GM18861 (cell line): ENCODE measurements around the gene ZNF804B.

Experiments used
- ATAC-seq: cut with Tn5 transposase; IDR thresholded peaks from one replicate; pipeline ENCODE4 v1.9.1; 2021; ENCODE audit not compliant: unreplicated experiment

Gene ZNF804B

DNA sequence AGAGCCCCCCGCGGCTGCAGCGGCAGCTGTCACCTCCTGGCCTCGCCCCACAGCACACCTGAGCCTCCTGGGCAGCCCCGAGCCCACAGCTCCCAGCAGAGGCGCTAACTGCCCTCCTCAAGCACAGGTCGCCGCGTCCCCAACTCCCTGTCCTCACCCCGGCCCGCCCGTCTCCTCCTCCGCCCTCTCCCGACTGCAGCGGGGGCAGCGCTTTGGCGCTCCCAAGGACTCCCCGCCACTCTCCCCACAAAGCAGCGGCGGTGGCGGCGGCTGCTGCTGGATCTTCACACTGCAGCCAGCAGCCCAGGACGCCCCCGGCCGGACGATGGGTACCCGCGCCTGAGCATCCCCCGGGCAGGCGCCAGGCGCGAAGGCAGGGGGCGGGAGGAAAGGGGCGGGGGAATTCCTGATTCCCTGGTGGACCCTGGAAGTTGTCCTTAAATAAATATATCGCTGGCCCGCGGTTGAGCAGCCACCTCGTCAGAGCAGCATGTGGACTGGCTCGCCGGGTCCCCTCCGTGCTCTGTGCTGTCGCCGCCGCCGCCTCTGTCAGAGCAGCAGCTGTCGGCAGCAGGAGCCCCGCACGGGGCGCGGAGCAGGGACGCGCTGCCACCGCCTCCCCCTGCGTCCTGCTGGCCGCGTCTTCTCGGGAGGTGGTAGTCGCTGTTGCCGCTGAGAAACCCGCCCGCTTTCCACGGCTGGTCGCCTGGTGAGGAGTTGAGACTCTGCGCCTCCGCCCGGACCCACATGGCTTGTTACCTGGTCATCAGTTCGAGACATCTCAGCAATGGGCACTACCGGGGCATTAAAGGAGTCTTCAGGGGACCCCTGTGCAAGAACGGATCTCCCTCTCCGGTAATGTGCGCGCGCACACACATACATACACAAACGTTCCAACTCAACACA, at the start of gene ZNF804B:
ZNF804B (plus strand) TSS at position 471 of the 906 bp plus-strand sequence; CDS start at position 748, 277 bp downstream.
- no peak for ATAC-seq

DNA sequence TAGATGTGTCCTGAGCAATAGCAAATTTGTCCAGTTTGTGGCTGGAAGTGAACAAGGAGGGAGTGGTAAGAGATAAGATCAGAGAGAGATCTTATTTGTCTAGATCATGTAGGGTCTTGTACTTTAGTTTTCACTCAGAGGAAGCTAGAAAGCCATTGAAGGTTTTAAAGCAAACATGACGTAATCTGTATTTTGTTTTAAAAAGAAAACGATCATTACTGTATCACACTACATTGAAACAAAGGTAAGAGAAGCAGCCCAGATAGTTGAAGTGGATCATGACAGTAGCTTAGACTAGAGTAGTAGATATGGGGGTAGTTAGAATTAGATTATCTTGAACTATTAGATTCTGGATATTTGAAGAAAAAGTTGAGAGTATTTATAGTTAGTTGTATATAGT, 23.6 kb upstream of the ZNF804B start:
- no peak for ATAC-seq

DNA sequence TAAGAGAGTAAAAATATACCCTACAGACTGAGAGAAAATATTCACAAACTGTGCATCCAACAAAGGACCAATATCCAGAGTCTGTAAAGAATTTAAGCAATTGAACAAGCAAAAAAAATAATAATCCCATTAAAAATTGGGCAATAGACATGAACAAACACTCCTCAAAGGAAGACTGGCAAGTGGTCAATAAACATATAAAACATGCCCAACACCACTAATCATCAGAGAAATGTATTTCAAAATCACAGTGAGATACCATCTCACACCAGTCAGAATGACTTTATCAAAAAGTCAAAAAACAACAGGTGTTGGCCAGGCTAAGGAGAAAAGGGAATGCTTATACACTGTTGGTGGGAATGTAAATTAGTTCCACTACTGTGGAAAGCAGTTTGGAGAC, 21.9 kb upstream of the ZNF804B start:
- ATAC-seq = no peak

DNA sequence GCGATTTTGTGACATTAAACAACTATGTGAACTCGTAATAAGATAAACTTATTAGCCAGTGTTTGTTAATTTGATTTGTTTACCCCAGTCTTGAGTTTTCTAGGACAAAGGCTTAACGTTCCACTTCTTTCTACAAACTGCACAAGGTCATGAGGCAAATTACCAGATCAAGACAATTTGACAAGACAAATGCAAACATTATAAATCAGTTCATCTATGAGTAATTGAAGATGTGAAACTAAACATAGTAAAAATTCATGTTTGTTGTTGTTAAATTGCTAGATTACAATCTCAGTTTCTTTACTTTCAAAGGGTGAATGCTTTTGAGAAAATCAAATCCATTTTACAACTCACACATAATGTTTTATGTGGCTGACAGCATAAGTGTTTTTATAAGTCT, 13.4 kb upstream of the ZNF804B start:
- no peak for ATAC-seq

DNA sequence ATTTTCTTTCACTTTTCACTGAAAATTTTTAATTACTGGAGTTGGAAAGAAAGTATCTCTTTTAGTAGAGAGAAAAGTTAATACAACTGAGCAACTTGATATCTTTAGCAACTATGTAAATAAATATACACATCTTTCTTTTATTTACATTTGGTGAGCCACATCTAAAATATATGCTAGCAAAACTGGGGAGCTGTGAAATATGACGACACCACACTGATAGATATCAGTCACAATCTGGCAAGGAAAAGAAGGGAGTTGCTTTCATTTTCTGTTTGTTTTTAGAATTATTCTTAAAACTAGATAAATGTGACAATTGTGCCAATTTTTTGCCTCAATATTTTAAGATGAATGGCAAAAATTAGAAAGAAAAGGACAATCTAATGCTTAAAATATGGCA, 2.7 kb upstream of the ZNF804B start:
- no peak for ATAC-seq

DNA sequence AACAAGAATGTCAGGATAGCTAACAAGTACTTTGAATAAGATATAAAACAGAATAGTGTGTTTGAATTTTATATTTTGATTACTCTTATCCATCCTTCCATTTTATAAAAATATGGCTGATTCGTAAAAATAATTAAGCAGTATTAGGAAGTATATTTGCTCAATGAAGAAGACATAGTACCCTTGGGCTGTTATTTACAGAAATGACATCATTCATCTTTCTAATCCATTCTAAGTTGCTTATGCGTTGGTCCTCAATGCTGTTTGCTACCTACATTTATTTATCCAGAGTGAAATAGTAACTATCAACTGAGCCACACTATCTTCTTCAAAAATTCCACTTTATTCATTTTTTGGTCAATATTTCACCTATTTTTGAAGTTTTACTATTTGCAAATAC, 2.1 kb upstream of the ZNF804B start:
- no peak for ATAC-seq

DNA sequence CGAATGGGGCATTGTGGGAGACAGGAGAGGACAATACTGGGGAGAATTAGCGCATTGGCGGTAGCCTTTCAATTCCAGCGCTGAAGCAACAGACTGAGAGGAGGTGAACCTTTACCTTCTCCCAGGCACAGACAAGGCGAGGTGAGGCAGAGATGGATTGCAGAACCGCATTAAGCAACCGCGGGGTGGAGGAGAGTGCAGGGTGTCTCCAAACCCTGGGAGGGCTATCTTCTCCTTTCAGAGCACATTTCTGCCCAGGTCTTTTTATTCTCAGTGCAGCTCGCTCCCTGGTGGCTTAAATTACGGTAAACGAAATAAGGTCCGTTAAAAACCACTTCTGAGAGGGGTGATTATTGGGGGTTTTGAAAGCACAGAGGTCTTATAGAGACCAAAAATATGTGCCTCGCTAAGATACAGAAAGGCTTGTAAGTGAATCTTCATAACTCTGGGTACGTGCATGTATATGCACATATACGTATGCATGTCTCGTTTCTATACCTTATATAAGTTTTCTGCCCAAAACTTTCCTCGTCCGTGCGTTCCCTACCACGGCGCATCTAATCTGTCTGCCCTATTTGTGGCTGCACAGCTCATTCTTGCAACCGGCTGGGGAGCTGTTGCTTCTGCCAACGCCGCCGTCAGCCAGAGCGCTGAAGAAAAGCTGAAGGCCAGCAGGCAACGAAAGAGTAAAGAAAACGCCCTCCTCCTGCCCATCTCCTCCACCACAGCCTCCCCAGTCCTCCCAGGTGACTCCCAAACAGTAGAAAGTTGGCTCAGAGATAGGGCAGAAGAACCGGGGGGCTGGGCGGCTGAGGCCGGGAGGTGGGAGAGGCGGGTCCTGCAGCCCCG, 895 bp upstream of the ZNF804B start:
- ATAC-seq = no peak

DNA sequence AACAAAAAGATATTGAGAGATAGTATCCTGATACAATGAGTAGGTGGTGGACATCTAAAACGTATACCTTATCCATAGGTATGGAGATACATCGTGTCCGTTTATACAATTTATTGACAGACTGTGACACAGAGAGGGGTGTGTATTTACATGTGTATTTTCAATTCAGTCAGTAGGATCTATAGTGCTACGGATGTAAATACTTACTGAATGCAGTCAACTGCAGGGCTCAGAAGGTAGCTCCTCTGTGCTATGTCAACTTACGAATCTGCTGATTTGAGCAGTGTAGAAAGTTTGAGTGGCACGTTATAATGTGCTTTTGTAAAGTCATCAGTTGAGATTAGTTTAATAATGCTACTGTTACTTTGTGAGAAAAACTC, 626 bp downstream of the ZNF804B start:
- no peak for ATAC-seq

DNA sequence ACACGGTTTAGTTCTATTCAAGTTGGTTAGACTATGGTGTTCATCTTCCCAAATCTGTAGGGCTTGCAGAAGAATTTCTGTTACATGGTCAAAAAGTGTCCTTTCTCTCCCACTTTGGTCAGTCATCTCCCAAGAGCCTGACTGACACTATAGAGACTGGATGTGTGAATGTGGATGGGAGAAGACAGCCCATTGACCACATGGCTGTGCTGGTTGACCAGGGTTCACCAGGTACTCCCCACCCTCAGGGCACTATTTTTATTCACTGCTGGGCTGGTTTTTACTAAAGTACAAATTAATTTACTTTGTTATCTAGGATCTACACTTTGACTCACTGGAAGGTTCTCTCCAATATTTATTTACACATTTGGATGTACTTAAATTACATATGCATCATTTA, 2.3 kb downstream of the ZNF804B start:
- ATAC-seq = no peak

DNA sequence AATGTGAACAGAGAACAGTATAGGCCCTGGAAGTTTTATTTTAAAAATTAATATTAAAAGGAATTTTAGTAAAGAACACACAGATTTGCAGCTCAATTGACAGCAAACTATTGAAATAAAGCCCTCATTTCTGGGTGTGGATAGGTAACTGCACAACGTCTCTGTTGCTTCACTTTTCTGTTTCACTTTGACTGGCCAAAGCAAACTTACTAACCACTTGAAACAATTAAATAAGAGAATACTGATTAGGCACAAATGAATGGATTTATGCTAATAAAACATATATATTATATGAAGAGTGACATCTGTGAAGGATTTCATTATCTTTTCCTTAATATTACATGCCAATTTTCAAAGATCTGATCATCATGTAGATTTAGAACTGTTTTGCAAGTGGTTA, 11.9 kb downstream of the ZNF804B start:
- peak; percentile 73 for ATAC-seq

DNA sequence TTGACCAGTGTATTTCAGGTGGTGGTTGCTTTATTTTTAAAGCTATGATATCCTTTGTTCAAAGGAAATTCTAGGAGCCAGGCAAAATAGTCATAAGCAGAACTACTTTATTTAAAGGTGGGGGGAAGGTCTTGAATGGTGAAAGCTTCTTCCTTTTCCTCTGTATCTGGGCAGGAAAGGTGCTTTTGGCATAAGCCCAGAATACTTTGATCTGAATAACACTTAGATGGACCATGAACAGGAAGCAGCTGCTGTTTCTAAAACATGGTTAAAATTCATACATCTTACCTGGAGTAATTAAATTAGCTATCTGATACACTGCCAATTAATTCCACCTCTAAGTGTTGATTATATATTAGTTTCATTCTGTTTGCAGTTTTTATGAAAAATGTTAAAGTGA, 13.3 kb downstream of the ZNF804B start:
- no peak for ATAC-seq

DNA sequence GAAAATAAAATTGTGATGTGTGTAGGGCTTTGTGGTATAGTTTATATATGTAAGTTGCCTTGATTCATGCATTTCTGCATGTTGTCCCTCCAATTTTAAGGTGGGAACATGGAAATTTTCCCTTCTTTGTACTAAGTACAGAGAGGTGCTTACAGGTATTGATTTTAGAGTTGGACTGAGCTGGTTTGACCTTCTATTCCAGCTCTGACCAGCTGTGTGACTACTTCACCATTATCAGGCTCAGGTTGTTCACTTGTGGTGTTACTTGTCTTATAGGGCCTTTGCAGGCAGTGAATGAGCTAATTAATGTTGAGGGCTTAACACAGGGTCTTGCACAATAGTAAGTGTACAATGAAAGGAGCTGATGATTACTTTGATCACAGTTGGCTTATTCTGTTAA, 16.3 kb downstream of the ZNF804B start:
- ATAC-seq = no peak

DNA sequence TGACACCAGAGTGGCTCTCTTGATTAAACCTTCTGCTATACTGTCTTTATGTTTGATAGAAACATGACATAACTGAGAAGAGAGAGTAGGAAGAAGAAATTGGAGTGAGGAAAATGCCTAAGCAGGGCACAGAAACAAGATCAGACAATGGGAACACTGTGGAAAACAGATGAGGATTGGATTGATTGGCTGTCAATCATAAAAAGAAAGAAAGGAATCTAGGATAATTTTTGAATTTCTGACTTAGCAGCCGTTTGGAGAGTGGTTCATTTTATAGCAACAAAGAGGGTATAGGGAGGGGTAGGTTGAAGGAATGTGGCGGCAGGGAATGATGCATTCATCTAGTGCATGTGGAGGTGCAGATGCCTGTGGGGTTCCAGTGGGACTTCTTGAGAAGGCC, 28.3 kb downstream of the ZNF804B start:
- ATAC-seq = no peak

DNA sequence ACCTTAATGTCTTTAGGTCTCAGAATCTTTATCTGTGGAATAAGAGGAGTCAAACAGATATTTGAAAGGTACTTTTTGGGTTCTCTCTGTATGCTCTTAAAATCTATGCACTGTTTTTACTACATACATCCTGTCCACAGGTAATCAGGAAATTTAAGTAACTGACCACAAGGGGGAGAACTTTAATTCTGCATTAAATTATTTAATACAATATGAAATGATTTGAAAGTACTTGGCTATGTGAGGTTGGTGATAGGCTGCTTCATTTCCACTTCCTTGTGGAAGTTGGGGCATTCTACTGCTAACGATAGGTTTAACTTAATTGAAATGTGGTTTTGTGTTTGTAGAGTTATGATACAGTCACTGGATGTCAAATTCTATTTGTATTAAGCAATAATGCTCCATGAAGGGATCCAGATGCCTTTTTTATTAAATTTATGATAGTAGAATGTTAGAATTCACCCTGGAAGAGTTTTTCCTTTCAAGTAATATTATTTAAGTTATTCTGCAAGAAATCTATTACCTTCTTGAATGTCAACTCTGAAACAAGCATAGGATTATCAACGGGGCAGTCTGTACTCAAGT, 30.1 kb downstream of the ZNF804B start:
- ATAC-seq = peak; percentile 49

DNA sequence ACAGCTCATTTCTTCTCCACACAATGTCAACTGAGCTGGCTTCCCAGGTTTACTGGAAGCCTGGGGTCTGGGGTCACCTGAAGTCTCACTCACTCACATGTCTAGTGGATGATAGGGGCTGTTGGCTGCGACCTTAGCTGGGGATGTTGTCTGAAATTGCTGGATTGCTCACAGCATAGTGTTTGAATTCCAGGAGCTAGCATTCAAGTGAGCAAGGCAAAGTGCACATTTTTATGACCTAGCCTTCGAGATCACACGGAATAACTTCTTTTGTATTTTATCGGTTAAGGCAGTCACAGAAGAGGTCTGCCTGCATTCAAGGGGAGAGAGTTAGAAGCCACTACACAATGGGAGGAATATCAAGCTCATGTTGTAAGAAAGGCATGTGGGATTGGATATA, 32.4 kb downstream of the ZNF804B start:
- no peak for ATAC-seq

DNA sequence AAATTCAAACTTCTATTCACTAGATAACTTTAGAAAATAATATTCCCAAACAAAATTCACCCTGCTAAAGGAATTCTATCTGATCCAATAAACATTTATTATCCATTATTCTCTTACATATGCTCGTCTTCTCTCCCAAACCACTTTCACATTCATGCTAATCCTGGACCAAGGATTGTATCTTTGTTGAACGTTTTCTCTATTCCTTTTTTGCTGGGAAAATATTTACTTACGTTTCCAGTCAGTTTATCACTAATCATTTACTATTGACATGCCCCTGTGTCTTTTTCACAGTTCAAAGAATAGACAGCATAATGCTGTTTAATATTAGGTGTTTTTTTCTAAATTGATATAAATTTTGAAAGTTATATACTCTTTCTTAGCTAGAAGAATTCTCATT, 32.9 kb downstream of the ZNF804B start:
- ATAC-seq = no peak

DNA sequence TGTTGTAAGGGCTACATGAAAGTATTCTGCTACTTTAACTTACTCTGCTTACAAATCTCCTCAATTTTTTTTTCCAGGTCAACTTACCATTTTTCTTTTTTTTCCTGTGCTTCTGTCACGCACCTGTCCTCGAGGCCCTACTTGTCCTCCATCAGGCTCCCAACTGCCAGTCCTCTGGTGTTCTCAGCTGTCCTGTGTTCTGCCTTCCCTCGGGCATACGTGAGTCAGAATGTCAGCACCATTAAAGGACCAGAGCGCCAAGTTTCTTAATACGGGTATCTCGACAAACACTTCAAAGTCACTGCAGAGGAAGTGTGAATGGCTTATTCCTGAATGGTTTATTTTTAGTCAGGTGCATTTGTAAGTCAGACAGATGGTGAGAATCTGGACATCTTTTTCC, 36.1 kb downstream of the ZNF804B start, which contains the start of gene TEX47:
TEX47 (minus strand) TSS at position 185 of the 400 bp plus-strand sequence. CDS start 795 bp downstream, outside the sequence.
- no peak for ATAC-seq

DNA sequence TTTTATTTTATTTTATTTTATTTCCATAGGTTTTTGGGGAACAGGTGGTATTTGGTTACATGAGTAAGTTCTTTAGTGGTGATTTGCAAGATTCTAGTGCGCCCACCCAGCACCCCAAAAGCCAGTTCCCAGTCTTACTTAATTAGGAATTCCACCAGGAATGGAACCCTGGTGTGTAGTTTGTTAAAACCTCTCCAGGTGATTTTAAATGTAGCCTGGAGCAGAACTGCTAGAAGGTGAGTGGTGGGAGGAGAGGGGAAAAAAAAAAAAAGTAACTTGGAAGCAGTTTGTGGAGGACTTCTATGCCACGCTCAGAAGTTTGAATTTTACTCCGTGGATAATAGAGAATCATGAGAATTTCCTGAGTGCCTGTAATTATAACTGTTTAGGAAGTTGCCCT, 41.5 kb downstream of the ZNF804B start:
- ATAC-seq = no peak

DNA sequence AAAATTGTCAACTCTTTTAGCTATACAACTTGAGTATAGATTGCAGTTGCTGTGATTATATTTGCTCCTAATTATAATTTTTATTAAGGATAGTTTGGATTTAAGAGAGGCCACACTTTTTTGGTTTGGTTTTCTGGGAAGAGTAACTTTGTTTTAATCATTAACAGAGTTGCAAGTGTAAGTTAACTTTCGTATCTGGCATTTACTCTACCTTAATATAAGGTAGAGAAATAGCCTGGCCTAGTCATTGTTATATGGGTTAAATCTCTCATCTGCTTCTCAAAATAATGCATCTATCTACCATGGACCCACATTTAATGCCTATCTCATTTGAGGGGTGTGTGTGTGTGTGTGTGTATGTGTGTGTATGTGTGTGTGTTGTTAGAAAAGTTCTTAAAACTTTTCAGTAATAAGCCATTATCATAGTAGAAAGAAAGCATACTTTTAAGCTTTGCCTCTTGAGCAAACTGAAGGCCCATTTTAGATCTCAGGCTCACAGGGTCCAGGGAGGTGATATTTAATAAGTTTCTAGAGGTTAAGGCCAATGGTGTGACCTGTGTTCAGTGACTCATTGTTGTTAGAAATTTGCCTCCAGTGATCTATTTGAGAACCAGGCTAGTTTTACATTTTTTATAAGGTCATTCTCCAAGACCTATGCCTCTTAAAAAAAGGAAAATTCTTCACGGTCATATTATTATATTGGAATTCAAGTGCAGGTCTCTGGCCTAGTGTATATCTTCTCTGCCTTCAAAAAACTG, 47.0 kb downstream of the ZNF804B start:
- no peak for ATAC-seq

DNA sequence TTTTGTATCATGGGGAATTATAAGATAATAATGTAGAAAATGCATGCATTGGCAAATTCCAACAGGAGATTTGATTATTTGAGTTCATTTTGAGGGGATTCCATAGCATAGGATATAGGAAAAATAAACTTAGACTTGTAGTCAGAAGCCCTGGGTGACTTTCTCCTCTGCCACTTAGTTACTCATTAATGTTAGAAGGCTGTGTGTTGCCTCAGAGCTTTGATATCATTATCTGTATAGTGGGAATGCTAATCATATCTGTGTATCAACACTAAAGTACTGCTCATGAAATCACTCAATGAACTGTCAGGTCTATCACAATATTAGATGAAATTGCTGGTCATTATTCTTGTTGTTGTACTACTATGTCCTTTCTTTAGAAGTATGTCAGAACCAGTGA, 59.1 kb downstream of the ZNF804B start:
- ATAC-seq = no peak

DNA sequence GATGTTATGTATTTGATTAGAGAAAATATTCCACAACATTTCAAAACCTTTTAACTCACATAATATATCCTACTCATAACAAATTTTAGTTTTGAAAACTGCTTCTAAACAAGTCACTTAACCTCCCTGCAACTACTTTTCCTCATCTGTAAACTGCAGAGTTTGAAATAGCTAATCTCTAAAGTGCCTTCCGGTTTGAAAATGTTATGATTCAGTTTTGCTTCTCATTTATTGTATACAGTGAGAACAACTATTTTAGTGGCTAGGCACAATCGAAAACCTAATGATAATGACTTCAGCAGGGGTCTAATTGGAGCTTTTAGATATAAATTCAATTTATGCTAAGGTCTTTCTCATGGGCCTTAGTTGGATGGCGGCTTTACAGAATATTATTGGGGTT, 66.7 kb downstream of the ZNF804B start:
- ATAC-seq = no peak
